ENCODE measurements around the gene NTN4. TPM values are rescaled to one million over a fixed set of nuclear protein-coding genes. Genes with fewer than 3 reads are reported as not detected.
A peak's percentile ranks its signal among the peaks of the same experiment; 100 is the strongest.

The NTN4 gene
- total and polyA plus RNA-seq, 2 donors, result 12.8 to 20.9 TPM

- Histone ChIP-seq H3K27ac (ENCODE audit: low read depth) (no peak overlapping the region), H3K4me1 (ENCODE audit: insufficient read depth) (no peaks in the 10 kb centered on the region), H3K36me3 (ENCODE audit: insufficient read depth) (no peaks in the 10 kb centered on the region), H3K4me3 (ENCODE audit: low read depth, low read length) (no peak overlapping the region)
- WGBS, result 90% methylated on average over 7 of the region's 7 CpGs
- no peak for DNase-seq (ENCODE audit: extremely low spot score)
Observed at GRCh38 chr12:95809000-95809680, 18.6 kb upstream of the NTN4 start.

DNA sequence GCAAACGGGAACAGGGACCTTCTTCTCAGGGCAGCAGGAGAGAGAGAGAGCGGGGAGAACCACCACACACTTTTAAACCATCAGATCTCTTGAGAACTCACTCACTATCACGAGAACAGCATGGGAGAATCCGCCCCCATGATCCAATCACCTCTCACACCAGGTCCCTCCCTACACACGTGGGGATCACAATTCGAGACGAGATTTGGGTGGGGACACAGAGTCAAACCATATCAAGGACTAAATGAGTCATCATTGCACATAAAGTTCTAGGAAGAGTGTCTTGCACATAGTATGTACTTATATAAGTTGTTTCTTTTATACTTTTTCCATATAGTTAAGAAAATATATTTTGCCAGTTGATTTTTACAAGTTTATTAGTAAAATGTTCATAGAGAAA lies 17.6 kb upstream of the NTN4 start:
- H3K27ac ChIP-seq (ENCODE audit: low read depth), result no peak overlapping the region
- no peaks in the 10 kb centered on the region for H3K4me1 ChIP-seq (ENCODE audit: insufficient read depth)
- no peak for DNase-seq (ENCODE audit: extremely low spot score)
- H3K36me3 ChIP-seq (ENCODE audit: insufficient read depth), result no peaks in the 10 kb centered on the region
- no peak overlapping the region for H3K4me3 ChIP-seq (ENCODE audit: low read depth, low read length)
- 80% methylated on average over 7 of the region's 7 CpGs for WGBS

DNA sequence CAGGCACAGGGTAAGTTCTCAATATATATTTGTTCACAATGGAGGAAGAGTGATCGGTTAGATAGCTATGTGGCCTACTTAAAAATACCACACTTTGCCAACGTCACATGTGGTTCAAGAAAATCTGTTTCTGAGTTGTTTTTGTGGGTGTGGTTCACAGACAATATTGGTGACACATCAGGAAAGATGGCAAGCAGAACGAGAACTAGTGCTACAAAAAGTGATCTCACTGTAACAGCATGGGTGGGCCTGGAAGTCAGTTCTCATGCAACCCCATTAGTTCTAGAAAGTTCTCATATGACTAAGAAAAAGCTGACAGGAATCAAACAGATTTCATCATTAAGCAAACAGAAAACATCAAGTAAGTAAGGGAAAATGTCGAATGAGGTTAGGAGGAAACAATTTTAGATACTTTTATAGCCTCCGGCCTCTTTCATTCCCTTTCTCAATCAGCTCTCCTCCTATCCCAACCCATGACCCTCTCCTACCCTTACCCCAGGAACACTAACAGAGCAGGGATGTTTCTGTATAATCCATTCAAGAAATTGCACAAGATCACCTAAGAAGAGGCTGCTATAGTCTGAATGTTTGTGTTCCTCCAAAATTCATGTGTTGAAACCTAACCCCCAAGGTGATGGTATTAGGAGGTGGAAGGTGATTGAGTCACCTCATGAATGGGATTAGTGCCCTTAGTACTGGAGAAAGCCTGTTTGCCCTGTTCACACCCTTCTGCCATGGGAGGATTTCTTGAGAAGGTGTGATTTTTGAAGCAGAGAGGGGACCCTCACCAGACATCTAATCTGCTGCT lies 15.5 kb upstream of the NTN4 start:
- Histone ChIP-seq H3K4me3 (ENCODE audit: low read depth, low read length) (no peak overlapping the region), H3K4me1 (ENCODE audit: insufficient read depth) (no peaks in the 10 kb centered on the region), H3K27ac (ENCODE audit: low read depth) (no peak overlapping the region), H3K36me3 (ENCODE audit: insufficient read depth) (no peaks in the 10 kb centered on the region)
- 67% methylated on average over 5 of the region's 5 CpGs for WGBS
- DNase-seq (ENCODE audit: extremely low spot score), result no peak

- H3K4me3 ChIP-seq (ENCODE audit: low read depth, low read length), result no peak overlapping the region
- no peaks in the 10 kb centered on the region for H3K4me1 ChIP-seq (ENCODE audit: insufficient read depth)
- no peak overlapping the region for H3K27ac ChIP-seq (ENCODE audit: low read depth)
- whole genome bisulfite sequencing, result 73% methylated on average over 3 of the region's 3 CpGs
- no peaks in the 10 kb centered on the region for H3K36me3 ChIP-seq (ENCODE audit: insufficient read depth)
- DNase-seq (ENCODE audit: extremely low spot score), result no peak
Observed at GRCh38 chr12:95804291-95804690, 13.7 kb upstream of the NTN4 start.

DNA sequence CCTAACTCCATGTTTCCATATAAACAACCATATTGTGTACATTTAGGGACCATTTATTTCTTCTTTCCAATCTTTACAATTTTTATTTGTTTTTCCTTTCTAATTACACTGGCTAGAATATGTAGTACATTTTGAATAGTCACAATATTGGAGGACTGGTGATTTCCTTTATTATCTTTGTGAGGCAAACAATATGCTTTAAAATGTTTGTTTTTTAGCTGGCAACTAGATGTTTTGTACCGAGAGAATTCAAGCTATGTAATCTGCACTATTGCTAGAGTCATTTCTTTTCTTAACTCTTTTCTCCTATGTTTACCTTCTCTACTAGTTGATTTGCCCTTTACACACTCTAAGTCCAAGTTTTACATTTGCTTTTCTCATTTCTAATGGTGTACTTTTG lies 13.3 kb upstream of the NTN4 start:
- no peaks in the 10 kb centered on the region for H3K36me3 ChIP-seq (ENCODE audit: insufficient read depth)
- no peak overlapping the region for H3K4me3 ChIP-seq (ENCODE audit: low read depth, low read length)
- no peak overlapping the region for H3K27ac ChIP-seq (ENCODE audit: low read depth)
- 54% methylated on average over 1 of the region's 1 CpG for WGBS
- DNase-seq (ENCODE audit: extremely low spot score), result no peak
- no peaks in the 10 kb centered on the region for H3K4me1 ChIP-seq (ENCODE audit: insufficient read depth)

DNA sequence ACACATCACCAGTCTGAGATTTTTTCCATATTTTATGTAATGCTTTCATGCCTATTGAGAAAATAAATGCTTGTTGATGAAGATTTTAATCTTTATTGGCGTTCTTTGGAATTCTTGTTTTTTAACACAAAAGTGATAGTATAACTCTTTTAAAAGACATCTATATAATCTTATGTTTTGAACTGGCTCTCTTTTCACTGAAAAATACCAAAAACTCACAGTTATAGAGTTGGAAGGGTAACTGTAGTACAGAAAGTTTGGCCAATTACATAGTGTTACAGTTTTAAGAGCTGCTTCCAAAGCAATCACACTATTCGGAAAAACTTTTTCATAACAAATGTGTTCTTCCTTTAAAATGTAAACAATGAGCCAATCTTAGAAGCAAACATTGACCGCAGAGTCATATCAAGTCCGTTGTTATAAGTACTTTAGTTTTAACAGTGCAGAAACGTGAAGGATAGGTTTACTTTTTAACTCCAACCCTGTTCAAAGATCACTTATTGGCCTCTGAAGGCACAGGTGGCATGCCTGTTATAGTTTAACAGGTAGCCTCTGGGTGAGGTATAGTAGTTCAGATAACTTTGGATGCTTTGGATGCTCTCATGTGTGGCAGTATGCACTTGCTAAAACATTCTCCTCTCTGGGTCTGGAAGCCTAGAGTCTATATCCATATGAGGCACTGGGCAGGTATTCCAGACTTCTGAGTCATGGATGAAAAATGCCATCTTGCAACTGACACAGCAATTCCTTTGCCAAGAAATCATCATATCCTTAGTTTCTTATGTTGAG lies 12.1 kb upstream of the NTN4 start:
- Histone ChIP-seq H3K27ac (ENCODE audit: low read depth) (no peak overlapping the region), H3K4me3 (ENCODE audit: low read depth, low read length) (no peak overlapping the region), H3K4me1 (ENCODE audit: insufficient read depth) (no peaks in the 10 kb centered on the region), H3K36me3 (ENCODE audit: insufficient read depth) (no peaks in the 10 kb centered on the region)
- DNase-seq (ENCODE audit: extremely low spot score), result no peak
- 35% methylated on average over 5 of the region's 5 CpGs for WGBS

- Histone ChIP-seq H3K4me1 (ENCODE audit: insufficient read depth) (no peaks in the 10 kb centered on the region), H3K27ac (ENCODE audit: low read depth) (no peak overlapping the region), H3K36me3 (ENCODE audit: insufficient read depth) (no peaks in the 10 kb centered on the region), H3K4me3 (ENCODE audit: low read depth, low read length) (no peak overlapping the region)
- DNase-seq (ENCODE audit: extremely low spot score), result no peak
- 76% methylated on average over 2 of the region's 2 CpGs for WGBS
Observed at GRCh38 chr12:95796982-95797289, 6.4 kb upstream of the NTN4 start.

DNA sequence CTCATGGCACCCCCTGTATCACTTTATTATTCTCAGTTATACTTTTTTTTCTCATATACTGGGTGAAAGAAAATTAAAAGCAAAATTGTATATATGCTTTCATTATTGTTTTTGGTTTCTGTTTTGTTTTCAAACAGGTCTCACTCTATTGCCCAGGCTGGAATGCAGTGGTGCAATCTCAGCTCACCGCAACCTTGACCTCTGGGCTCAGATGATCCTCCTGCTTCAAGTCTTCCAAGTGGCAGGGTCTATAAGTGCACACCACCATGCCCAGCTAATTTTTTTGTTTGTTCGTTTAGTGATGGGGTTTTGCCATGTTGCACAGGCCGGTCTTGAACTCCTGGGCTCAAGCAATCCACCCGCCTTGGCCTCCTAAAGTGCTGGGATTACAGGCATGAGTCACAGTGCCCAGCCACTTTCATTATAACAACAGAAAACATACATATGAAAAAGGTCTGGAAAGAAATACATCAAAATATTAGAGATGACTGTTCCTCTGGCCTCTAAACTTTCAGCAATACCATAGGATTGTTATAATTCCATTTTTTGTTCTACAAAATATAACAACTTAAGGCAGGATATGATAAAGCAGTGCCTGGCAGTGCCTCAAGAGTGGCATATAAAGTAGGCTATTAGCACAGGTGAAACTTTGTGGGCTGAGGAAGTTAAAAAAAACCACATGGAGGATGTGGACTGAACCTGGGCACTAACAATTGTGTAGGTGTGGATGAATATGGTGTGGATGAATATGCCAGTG lies 5.8 kb upstream of the NTN4 start:
- Histone ChIP-seq H3K4me3 (ENCODE audit: low read depth, low read length) (no peak overlapping the region), H3K36me3 (ENCODE audit: insufficient read depth) (no peaks in the 10 kb centered on the region), H3K4me1 (ENCODE audit: insufficient read depth) (no peaks in the 10 kb centered on the region), H3K27ac (ENCODE audit: low read depth) (no peak overlapping the region)
- 72% methylated on average over 4 of the region's 4 CpGs for WGBS
- no peak for DNase-seq (ENCODE audit: extremely low spot score)

DNA sequence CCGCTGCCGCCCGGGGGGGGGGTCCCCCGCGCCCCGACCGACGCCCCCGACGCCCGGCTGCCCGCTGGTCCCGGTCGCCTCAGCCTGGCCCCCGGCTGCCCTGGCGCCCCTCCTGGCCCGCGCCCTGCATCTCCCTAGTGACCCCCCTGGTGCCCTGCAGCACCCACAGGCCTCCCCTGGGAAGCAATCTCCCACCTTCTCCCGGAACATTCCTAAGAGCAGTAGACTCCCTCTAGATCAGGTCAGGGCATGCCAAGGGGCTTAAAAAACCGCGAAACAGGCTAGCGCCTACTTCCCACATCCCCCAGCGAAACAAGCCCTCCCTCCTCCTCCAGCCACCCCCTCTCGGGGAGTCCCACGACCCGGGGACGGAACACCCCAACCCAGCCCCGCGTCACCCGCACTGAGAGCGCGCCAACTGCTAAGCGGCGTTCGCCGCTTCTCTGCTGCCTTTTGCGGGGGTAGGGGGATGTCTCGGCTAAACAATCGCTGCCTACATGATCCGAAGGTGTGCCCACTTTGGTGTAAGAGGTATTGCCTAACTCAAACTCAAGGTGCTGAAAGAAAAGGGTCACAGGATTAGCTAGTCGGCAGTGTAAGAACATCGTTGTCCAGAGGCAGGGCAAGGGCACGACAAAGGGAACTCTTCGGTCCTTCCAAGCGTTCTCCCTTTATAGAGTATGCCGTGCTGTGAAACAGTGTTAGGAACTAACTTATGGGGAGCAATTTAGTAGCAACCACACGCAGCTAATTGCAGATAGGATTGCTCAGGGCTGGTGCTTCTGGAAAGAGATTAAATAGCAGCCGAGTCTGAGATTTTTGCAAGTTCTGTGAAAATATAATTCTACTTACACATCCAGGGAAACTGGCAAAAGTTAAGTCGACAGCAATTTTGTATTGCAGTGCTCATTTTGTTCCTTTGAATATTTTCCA lies 619 bp upstream of the NTN4 start:
- Histone ChIP-seq H3K4me3 (ENCODE audit: low read depth, low read length) (peak overlapping the region; percentile 95), H3K27ac (ENCODE audit: low read depth) (peak overlapping the region; percentile 42), H3K4me1 (ENCODE audit: insufficient read depth) (no peaks in the 10 kb centered on the region), H3K36me3 (ENCODE audit: insufficient read depth) (no peaks in the 10 kb centered on the region)
- no peak for DNase-seq (ENCODE audit: extremely low spot score)
- 3% methylated on average over 49 of the region's 49 CpGs for WGBS

DNA sequence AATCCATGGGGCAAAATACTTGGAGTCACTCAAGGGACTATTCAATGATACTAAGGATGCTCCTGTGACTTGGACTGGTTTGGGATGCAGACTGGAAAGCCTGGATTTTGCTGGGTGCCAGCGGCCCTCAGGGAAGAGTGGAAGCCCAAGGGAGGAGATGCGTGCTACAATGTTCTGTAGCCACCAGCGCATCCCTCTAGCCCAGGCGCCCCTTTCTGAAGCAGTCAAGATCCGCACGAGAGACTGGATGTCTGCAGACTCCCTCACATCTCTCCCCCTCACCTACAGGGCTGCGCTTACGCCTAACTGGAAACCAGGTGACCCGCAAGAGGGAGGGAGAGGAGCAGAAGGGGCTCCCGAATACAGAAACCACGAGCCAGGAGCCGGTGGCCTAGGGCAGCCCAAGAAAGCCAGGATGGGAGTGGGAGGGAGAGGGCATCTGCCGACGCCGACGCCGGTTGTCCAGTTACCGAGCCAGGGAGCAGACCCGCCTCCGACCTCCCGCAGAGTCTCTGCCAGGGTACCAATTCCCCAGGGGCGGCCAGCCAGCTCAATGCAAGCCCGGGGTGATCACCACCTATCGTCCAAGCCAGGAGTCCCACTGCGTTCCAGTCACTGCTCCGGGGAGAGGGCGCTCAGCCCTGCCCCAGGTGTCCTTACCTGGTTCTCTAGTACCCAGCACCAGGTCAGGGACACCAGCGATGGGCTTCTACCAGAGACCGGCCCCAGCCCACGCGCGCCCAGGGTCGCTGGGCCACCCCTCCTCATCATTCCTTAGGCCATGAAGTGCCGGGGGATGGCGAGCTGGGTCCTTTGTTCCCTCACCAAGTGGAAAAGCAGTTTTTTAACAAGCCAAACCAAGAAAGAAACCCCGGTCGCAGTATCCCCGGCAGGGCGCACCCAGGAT lies 1.2 kb downstream of the NTN4 start:
- no peaks in the 10 kb centered on the region for H3K4me1 ChIP-seq (ENCODE audit: insufficient read depth)
- H3K36me3 ChIP-seq (ENCODE audit: insufficient read depth), result no peaks in the 10 kb centered on the region
- no peak overlapping the region for H3K27ac ChIP-seq (ENCODE audit: low read depth)
- WGBS, result 12% methylated on average over 39 of the region's 39 CpGs
- peak overlapping the region; percentile 95 for H3K4me3 ChIP-seq (ENCODE audit: low read depth, low read length)
- no peak for DNase-seq (ENCODE audit: extremely low spot score)

DNA sequence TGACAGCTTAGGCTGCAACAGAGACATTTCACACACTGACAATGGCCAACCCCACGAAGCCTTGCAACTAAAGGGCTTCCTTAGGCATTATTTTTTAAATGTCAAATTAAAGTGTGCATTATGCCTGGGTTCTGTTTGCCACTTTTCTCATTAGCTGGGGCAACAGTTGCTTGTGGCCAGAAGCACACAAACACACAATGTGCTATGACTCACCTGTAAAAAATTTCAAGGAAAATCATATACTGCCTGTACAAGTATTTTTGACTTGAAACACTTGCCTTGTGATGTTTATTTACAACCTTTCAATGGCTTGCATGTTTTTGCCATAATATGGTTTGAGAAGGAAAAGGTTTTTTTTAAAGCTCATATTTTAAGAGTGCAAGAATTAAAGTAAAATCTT lies 1.9 kb downstream of the NTN4 start:
- H3K4me1 ChIP-seq (ENCODE audit: insufficient read depth), result no peaks in the 10 kb centered on the region
- H3K27ac ChIP-seq (ENCODE audit: low read depth), result no peak overlapping the region
- no peak for DNase-seq (ENCODE audit: extremely low spot score)
- H3K36me3 ChIP-seq (ENCODE audit: insufficient read depth), result no peaks in the 10 kb centered on the region
- no peak overlapping the region for H3K4me3 ChIP-seq (ENCODE audit: low read depth, low read length)
- 71% methylated on average over 1 of the region's 1 CpG for WGBS

GRCh38 chr12:95787274-95787818 lies 3.2 kb downstream of the NTN4 start:
- DNase-seq (ENCODE audit: extremely low spot score), result no peak
- no peak overlapping the region for H3K4me3 ChIP-seq (ENCODE audit: low read depth, low read length)
- WGBS, result 94% methylated on average over 12 of the region's 12 CpGs
- H3K4me1 ChIP-seq (ENCODE audit: insufficient read depth), result no peaks in the 10 kb centered on the region
- no peaks in the 10 kb centered on the region for H3K36me3 ChIP-seq (ENCODE audit: insufficient read depth)
- H3K27ac ChIP-seq (ENCODE audit: low read depth), result no peak overlapping the region
